Measurements from ENCODE around the gene ERVFRD-1.

Gene ERVFRD-1

DNA sequence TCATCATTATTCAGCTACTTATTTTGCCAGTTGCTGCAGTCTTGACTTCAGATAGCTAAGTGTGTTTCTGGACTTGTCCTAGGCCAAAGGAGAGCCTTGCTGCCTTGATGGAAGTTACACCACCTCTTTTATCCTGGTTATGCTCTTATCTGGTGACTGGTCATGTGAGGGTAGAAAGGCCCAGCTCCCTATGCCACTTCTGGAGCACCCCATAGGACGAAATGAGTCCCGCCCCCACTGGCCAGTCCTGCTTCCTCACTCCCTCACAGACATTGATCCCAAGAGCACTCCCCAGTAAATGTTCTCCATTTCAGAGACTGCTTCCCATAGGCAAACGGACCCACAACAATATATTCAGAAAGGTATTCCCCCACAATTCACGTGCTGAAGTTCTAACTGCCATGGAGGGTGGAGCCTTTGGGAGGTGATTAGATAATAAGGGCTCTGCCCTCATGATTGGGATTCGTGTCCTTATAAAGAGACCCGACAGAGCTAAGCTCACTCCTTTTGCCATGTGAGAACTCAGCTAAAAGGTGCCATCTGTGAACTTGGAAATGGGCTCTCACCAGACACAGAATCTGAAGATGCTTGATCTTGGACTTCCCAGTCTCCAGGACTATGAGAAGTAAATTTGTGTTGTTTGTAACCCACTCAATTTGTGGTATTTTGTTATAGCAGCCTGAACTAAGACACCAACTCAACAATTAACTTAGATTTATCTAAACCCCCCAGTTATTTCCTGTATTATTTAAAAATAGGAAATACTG, 45.9 kb downstream of the ERVFRD-1 start:
- H3K36me3 ChIP-seq (ENCODE audit: control insufficient read depth, insufficient read depth, low read length), result no peaks in the 10 kb centered on the region
- TF ChIP-seq, protein P1, sequence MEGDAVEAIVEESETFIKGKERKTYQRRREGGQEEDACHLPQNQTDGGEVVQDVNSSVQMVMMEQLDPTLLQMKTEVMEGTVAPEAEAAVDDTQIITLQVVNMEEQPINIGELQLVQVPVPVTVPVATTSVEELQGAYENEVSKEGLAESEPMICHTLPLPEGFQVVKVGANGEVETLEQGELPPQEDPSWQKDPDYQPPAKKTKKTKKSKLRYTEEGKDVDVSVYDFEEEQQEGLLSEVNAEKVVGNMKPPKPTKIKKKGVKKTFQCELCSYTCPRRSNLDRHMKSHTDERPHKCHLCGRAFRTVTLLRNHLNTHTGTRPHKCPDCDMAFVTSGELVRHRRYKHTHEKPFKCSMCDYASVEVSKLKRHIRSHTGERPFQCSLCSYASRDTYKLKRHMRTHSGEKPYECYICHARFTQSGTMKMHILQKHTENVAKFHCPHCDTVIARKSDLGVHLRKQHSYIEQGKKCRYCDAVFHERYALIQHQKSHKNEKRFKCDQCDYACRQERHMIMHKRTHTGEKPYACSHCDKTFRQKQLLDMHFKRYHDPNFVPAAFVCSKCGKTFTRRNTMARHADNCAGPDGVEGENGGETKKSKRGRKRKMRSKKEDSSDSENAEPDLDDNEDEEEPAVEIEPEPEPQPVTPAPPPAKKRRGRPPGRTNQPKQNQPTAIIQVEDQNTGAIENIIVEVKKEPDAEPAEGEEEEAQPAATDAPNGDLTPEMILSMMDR (IDR thresholded peaks at IDR 0.05), result no peak

DNA sequence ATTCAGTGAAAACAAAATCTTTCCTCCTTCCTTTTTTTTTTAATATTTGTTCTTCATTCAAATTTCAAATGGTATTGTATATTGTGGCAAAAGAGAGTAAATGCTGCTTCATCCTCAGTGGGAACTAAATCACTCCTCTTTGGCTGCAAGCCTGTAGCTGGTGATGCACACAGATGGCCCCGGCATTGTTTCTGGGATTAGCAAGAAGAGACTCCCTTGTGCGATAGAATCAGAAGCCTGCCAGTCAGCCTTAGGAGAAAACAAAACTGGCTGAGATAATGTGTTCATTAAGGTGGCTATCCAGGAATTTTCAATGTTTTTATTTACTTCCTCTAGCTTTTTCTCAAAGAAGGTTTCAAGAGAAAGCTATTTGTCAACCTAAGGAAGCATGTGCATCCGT, 46.7 kb downstream of the ERVFRD-1 start:
- H3K9ac ChIP-seq, result no peak overlapping the region
- H2AFZ ChIP-seq, result no peak overlapping the region
- peaks cover 11% of the 10 kb centered on the region for H3K4me1 ChIP-seq
- TF ChIP-seq, protein P1 (IDR thresholded peaks at IDR 0.05), result no peak
- H3K9me3 ChIP-seq (ENCODE audit: control insufficient read depth, low read length), result no peaks in the 10 kb centered on the region
- H3K27me3 ChIP-seq (ENCODE audit: control insufficient read depth, insufficient read depth, low read length), result no peaks in the 10 kb centered on the region
- H3K27ac ChIP-seq, result no peak overlapping the region
- H3K36me3 ChIP-seq (ENCODE audit: control insufficient read depth, insufficient read depth, low read length), result no peaks in the 10 kb centered on the region
- no peak overlapping the region for H3K4me2 ChIP-seq (ENCODE audit: low read length)
- H3K4me3 ChIP-seq (ENCODE audit: low read depth, low read length), result no peak overlapping the region
- no peaks in the 10 kb centered on the region for H3K79me2 ChIP-seq

More for the DNA sequence above, 45.9 kb downstream of the ERVFRD-1 start:
- Histone ChIP-seq H3K4me2 (ENCODE audit: low read length) (no peak overlapping the region), H3K4me1 (peaks cover 11% of the 10 kb centered on the region), H3K4me3 (ENCODE audit: low read depth, low read length) (no peak overlapping the region), H2AFZ (no peak overlapping the region), H3K9me3 (ENCODE audit: control insufficient read depth, low read length) (no peaks in the 10 kb centered on the region), H3K9ac (no peak overlapping the region), H3K79me2 (no peaks in the 10 kb centered on the region), H3K27ac (no peak overlapping the region), H3K27me3 (ENCODE audit: control insufficient read depth, insufficient read depth, low read length) (no peaks in the 10 kb centered on the region)

DNA sequence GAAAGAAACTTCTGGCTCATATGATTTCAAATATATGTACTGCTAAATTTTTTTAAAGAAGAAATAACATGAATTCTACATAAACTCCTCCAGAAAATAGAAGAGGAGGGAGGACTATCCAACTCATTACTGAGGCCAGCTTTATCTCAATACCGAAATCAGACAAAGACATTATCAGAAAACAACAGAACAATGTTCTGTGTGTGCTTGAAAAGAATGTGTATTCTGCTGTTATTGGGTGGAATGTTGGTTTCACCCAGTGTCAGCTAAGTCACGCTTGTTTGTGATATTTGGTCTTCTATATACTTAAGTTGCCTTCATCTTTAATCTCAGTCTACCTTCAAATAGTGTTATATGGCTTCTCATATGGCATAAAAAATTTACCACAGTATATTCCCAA, 48.8 kb downstream of the ERVFRD-1 start:
- Histone ChIP-seq H3K4me3 (ENCODE audit: low read depth, low read length) (no peak overlapping the region), H3K27ac (no peak overlapping the region), H3K27me3 (ENCODE audit: control insufficient read depth, insufficient read depth, low read length) (no peaks in the 10 kb centered on the region), H2AFZ (no peak overlapping the region), H3K9ac (no peak overlapping the region), H3K79me2 (no peaks in the 10 kb centered on the region), H3K9me3 (ENCODE audit: control insufficient read depth, low read length) (no peaks in the 10 kb centered on the region), H3K4me1 (peaks cover 6% of the 10 kb centered on the region), H3K4me2 (ENCODE audit: low read length) (no peak overlapping the region), H3K36me3 (ENCODE audit: control insufficient read depth, insufficient read depth, low read length) (no peaks in the 10 kb centered on the region)
- TF ChIP-seq, protein P1 (IDR thresholded peaks at IDR 0.05), result no peak

DNA sequence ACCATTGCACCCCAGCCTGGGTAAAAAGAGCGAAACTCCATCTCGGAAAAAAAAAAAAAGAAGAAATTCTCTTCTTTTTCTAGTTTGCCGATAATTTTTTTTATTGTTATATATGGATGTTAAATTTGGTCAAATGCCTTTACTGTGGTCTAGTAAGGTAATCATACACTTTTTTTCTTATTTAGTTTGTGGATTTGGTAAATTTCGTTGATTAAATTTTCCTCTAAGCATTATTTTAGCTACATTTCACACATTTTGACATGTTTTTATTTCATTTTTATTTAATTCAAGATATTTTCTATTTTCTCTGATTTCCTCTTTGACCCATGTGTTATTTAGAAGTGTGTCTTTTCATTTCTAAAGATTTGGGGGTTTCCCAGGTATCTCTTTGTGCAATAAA, 49.4 kb downstream of the ERVFRD-1 start:
- TF ChIP-seq, protein P1 (IDR thresholded peaks at IDR 0.05), result no peak
- no peak overlapping the region for H3K27ac ChIP-seq
- H2AFZ ChIP-seq, result no peak overlapping the region
- H3K4me2 ChIP-seq (ENCODE audit: low read length), result no peak overlapping the region
- H3K27me3 ChIP-seq (ENCODE audit: control insufficient read depth, insufficient read depth, low read length), result no peaks in the 10 kb centered on the region
- H3K9ac ChIP-seq, result no peak overlapping the region
- H3K36me3 ChIP-seq (ENCODE audit: control insufficient read depth, insufficient read depth, low read length), result no peaks in the 10 kb centered on the region
- H3K79me2 ChIP-seq, result no peaks in the 10 kb centered on the region
- H3K4me3 ChIP-seq (ENCODE audit: low read depth, low read length), result no peak overlapping the region
- H3K4me1 ChIP-seq, result no peaks in the 10 kb centered on the region
- no peaks in the 10 kb centered on the region for H3K9me3 ChIP-seq (ENCODE audit: control insufficient read depth, low read length)

DNA sequence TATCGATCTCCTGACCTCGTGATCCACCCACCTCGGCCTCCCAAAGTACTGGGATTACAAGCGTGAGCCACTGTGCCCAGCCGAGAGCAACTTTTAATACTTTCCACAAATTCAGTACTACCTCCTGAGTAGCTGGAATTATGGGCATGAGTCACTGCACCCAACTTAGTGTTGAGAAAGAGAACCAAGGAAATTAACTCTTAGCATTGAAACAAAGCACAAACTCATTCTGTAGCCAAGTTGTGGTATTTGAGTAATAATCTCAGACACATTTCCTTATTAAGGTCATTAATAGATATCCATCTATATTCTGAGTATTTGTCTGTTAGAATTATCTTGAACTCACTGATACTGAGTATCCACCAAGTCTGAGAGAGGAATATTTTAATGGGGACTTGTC, 53.1 kb downstream of the ERVFRD-1 start:
- H3K9ac ChIP-seq, result no peak overlapping the region
- no peak overlapping the region for H3K4me2 ChIP-seq (ENCODE audit: low read length)
- H3K9me3 ChIP-seq (ENCODE audit: control insufficient read depth, low read length), result no peaks in the 10 kb centered on the region

More for the DNA sequence above, 53.1 kb downstream of the ERVFRD-1 start:
- Histone ChIP-seq H3K4me1 (no peaks in the 10 kb centered on the region), H3K36me3 (ENCODE audit: control insufficient read depth, insufficient read depth, low read length) (no peaks in the 10 kb centered on the region), H3K27me3 (ENCODE audit: control insufficient read depth, insufficient read depth, low read length) (no peaks in the 10 kb centered on the region), H3K27ac (no peak overlapping the region), H3K79me2 (no peaks in the 10 kb centered on the region), H3K4me3 (ENCODE audit: low read depth, low read length) (no peak overlapping the region), H2AFZ (no peak overlapping the region)
- TF ChIP-seq, protein P1 (IDR thresholded peaks at IDR 0.05), result no peak

Measured in parathyroid adenoma (tissue), 2 donors.